ENCODE data around the gene NUP98. TPM values are rescaled to one million over a fixed set of nuclear protein-coding genes. Genes with fewer than 3 reads are reported as not detected.

NUP98 gene
- total and polyA plus RNA-seq, 2 of the 13 experiments (the other 11 are each of a cell fraction or from before 2014, with no cell fraction given), result 76.6 to 85.3 TPM

GRCh38 chr11:3669742-3670183 lies 127.6 kb downstream of the NUP98 start:
- H3K4me2 ChIP-seq (ENCODE audit: low read depth, low read length), result no peak overlapping the region
- no peaks in the 10 kb centered on the region for H3K79me2 ChIP-seq (ENCODE audit: insufficient read depth, low read length)
- no peaks in the 10 kb centered on the region for H3K9me3 ChIP-seq (ENCODE audit: low read length)
- no peak overlapping the region for H3K27ac ChIP-seq (ENCODE audit: extremely low read length, insufficient read depth, low read length)
- ChIA-PET POLR2A (no interaction called here), CTCF (ENCODE audit: low intra/inter-chr PET ratio, low total read pairs) (no interaction called here)
- H4K20me1 ChIP-seq (ENCODE audit: insufficient read depth, low read length), result no peaks in the 10 kb centered on the region
- in situ Hi-C loops (cut with HindIII; ENCODE audit: extremely low pct_ligation_motif_present, low pct_unique_long_range_greater_than_20kb) (no loop called here), intact Hi-C loops (cut with micrococcal nuclease; ENCODE audit: unreplicated experiment) (no loop called here)
- ATAC-seq (peak; percentile 20), FAIRE-seq (no peak), DNase-seq (ENCODE audit: low spot score) (no peak)
- no peaks in the 10 kb centered on the region for H3K27me3 ChIP-seq (ENCODE audit: control insufficient read depth in 1 of 2, insufficient read depth in 2 of 2, low read length in 2 of 2)
- TF ChIP-seq ZNF280D (CRISPR knock-in tag; IDR thresholded peaks at IDR 0.05) (no peak), ZNF441 (CRISPR knock-in tag; IDR thresholded peaks at IDR 0.05; ENCODE audit: borderline replicate concordance) (no peak), FUBP1 (CRISPR knock-in tag; IDR thresholded peaks at IDR 0.05; ENCODE audit: borderline replicate concordance) (no peak), GATAD2A (CRISPR knock-in tag; IDR thresholded peaks at IDR 0.05) (no peak), HMG20B (CRISPR knock-in tag; conservative IDR thresholded peaks at IDR 0.05) (no peak), MTERF4 (CRISPR knock-in tag; IDR thresholded peaks at IDR 0.05) (no peak), RFXAP (CRISPR knock-in tag; IDR thresholded peaks at IDR 0.05; ENCODE audit: borderline replicate concordance) (no peak), RARG (CRISPR knock-in tag; IDR thresholded peaks at IDR 0.05; ENCODE audit: low read depth) (no peak), CENPBD1 (CRISPR knock-in tag; IDR thresholded peaks at IDR 0.05; ENCODE audit: borderline replicate concordance, low read depth) (no peak)
- BruUV-seq (replicated peaks), result no TSS peak
- no peak overlapping the region for H3K9ac ChIP-seq (ENCODE audit: insufficient read depth, low read depth, low read length)
- 100% methylated on average over 4 of the region's 5 CpGs for WGBS (ENCODE audit: low lambda C conversion rate)
- no peak overlapping the region for H2AFZ ChIP-seq (ENCODE audit: low read length)
- peaks cover 4 to 18% of the 10 kb centered on the region in 2 experiments; a peak in 4 of 5 replicates for H3K36me3 ChIP-seq (replicated peaks in 1 of 2; ENCODE audit: control insufficient read depth in 1 of 2, insufficient read depth in 2 of 2, low read length in 2 of 2)
- no peak overlapping the region for H3K4me3 ChIP-seq (replicated peaks in 1 of 3; ENCODE audit: insufficient read depth in 1 of 3, low read depth in 2 of 3, low read length in 3 of 3)
- no peaks in the 10 kb centered on the region for H3K4me1 ChIP-seq (ENCODE audit: insufficient read depth, low read length)
